Inflammatory macrophage treated with lipopolysaccharide for 1 hour (primary cell): ENCODE data around the gene SORCS3.

ENCODE experiments used
- DNase-seq, 2 donors: peaks; one replicate each; pipeline ENCODE4 v3.0.0-alpha.2; 2020 to 2022

SORCS3 gene

DNA sequence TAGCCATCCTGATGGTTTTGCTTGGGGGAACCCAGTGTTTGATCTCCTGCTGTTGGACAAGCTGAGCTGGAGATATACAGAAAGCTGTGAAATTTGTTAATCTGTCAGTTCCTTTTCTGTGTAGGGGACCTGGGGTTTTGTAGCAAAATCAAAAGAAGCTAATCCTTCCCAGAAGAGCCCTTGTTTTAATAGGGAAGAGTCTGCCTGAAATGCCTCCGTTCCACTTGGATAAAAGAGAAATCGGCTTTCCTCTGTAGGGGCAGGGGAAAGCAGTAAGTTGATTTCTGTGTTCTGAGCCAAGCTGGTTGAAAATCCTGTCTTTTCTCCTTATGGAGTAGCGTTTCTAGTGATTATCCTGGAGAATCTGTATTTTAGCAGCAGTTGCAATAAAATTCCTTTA is 472.6 kb downstream of the SORCS3 start:
- DNase-seq = no peak

GRCh38 chr10:105121743-105122142 is 480.7 kb downstream of the SORCS3 start:
- no peak for DNase-seq

GRCh38 chr10:105128111-105128510 is 487.0 kb downstream of the SORCS3 start:
- DNase-seq = no peak

DNA sequence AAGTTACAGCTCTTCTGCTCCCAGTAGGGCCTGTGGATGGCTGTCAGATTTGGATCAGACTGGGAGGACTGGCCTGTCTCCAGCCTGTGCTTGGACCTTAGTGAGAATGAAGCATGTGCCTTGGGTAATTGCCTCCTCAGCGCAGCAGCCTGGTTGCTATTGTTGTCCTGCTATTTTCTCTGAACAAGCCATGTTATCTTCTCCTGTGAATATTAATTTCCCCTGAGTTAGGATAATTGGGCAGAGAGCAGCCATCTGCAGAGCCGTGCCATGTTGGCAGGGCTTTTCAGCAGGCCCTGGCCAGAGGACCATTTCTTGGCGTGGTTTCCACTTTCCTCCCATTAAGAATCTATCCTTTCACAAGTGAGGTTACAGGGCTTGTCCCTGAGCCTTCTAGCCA is 497.3 kb downstream of the SORCS3 start:
- DNase-seq = no peak

- DNase-seq = no peak
Observed at GRCh38 chr10:105139363-105139896, 498.3 kb downstream of the SORCS3 start.

- no peak for DNase-seq
Observed at GRCh38 chr10:105140600-105140999, 499.5 kb downstream of the SORCS3 start.

DNA sequence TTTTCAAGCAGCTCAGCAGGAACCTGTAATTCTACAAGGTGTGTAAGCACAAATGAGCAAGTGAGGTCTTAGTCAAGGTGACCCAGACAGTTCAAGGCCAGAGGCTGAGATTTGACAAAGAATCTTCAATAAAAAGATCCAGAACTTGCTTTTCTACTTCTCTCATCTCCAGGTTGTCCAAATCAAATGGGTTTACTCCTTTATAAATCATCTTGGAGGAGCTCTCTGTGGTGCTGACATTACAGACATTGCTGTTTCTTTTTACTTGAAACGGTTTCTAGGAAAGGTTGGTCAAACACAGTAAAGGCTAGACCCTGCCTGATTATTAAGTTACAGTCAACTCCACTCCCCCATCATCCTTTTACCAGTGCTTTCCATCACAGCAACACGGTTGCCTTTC is 504.6 kb downstream of the SORCS3 start:
- DNase-seq = no peak

DNA sequence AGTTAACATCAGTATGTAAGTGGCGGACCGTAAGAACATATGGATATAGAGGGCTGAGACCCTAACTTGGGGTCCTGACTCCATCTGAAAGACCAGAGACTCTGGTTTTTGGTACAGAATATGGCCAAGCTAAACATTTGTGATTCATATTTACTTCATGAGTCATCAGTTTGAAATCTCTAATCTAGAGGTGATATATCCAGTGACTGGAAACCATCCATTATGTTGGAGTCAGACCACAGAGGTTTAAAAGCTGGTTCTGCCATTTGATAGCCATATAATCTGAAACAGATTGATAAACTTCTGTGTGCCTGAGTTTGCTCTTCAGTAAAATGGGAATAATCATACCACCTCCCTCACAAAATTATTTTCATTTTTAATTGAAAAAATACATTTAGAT is 505.3 kb downstream of the SORCS3 start:
- DNase-seq = no peak

- DNase-seq = no peak
Observed at GRCh38 chr10:105148456-105148855, 507.4 kb downstream of the SORCS3 start.

DNA sequence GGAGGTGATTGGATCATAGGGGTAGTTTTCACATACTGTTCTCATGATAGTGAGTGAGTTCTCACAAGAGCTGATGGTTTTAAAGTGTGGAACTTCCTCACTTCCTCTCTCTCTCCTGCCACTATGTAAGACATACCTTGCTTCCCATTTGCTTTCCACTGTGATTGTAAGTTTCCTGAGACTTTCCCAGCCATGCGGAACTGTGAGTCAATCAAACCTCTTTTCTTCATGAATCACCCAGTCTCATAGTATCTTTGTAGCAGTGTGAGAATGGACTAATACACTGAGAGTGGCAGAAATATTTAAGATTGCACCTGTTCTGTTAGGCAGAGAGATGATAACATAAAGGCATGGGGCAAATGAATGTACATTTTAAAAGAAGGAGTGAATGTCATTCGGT is 507.8 kb downstream of the SORCS3 start:
- no peak for DNase-seq

DNA sequence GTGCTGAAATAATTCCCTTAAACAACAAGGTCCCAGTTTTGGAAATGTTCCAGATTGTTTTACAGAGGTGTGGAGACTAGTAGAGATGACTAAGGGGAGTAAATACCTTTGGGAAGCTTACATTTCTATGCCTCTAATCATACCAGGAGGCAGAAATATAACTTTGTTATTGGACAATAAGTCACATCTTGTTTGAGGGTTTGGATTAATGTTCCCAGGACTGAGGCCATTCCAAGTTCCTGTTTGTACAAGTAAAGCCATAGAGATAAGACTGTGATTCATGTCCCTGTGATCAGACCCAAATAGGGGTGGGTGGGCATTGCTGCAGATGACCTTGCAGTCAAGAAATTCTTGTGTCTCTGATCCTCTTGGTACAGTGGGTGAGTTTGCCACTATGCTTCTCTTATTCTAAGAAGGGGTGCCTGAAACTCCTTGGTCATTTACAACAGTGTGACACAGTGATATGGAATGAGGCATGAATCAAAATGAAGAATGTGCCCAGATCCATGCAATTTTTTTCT is 508.3 kb downstream of the SORCS3 start:
- no peak for DNase-seq

DNA sequence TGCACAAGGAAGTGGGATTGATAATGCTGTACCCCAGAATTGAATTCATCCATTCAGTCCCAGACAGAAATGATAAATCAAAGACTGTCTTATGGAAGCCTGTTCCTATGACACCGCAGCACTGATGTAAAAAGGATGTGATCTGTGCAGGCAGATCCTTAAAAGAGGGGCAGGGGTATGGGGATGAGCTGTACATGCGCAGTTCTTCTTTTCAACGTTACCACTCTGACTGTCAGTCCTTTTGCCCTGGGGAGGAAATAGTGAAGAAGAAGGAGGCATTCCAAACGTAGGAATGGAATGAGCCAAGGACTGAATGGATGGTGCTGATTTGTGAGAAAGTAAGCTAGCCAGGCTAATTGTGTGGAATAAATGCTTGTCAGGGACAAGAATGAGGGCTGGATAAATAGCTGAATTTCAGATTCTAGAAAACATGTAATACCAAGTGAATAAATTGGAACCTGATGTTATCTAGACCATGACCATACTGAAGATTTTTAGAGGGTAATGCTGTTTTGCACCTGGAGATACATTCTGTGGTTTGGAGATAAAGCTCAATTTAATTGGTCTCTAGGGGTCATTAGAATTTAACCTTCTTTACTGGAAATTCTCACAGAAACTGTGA is 509.3 kb downstream of the SORCS3 start:
- no peak for DNase-seq

DNA sequence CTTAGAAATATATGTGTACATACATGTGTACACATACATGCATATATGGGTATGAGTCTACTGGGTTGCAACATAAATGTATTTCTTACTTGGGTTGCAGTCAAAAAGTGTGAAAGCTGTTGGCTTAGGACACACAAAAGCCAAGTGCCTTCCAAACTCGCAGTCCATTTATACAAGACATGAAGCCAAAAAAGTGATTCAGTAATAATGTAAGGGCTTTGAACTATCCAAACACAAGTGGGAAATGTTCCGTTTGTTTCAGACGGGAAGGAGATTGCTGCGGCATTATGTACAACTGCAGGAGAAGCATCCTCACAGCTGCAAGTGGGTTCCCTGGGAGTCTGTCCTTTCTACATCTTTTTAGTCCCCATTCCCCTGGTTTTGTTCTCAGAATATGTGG is 513.6 kb downstream of the SORCS3 start:
- no peak for DNase-seq

DNA sequence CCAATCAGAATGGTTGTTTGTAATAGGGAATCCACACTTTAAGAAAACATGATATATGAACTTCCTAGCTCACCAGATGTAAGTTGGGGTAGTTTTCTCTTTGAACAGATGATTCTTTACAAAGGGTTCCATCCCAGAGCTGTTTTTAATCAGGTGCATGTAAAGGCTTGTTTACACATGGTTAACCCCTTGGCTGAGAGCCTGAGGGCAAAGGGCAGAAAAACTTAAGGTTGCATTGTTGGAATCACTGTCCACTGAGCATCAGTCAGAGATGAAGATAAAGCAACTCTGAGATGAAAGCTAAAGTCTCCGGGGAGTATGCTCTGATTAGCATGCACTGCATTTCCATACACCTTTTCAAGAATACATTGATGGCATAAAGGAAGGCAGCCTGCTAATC is 518.2 kb downstream of the SORCS3 start:
- no peak for DNase-seq

- no peak for DNase-seq
Observed at GRCh38 chr10:105161149-105161548, 520.1 kb downstream of the SORCS3 start.

- DNase-seq = no peak
Observed at GRCh38 chr10:105161767-105162166, 520.7 kb downstream of the SORCS3 start.

DNA sequence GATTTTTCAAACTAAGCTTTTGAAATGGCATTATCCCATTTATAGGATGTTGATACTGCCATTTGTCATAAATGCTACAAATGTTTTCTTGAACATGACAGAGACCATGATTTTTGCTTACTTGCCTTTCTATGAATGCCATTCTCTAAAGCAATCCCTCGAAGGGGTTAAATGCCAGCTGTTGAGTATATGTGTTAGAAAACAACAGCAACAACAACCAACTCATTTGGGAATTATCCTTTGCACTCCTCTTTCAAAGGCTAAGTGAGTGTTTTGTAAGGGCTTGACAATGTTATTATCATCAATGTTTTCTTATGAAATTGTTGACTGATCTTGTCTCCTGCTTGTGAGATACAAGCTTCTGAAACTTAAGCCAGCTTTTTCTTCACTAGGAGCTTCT is 529.4 kb downstream of the SORCS3 start:
- no peak for DNase-seq

- no peak for DNase-seq
Observed at GRCh38 chr10:105171945-105172344, 530.9 kb downstream of the SORCS3 start.

DNA sequence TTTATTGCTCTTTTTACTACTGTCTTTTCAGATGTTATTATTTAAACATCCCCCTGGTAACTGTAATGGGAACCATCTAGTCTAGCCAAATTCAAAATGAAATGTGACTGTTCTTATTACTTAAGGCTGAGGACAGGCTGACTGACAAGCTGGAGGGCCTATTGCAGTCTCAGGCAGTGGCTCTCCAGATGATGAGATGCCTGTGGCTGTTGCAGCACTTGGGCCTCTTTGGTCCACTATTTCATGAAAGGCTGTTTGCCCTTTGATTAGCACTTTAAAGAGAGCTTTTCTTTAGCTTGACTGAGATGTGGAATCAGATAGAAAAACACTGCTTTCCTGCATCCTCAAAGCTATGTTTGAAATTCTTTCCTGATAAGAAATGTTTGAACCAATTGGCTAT is 540.5 kb downstream of the SORCS3 start:
- no peak for DNase-seq

DNA sequence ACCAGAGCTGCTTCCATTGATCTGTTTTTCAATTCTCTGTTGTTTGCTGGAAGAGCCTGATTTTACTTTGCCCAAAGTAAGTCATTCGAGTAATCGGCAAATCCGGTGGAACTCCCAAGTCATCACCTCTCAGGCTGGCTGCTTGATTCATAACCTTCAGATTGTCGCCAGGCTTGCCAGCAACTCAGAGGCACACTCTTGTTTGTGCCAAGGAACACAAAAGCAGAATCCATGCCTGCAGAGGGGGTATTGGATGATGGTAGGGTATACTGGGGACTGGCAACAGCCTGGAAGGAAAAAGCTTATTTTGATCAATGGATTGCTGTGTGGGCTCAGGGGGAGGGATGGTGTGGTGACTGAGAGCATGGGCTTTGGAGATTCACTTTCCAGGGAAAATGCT is 542.4 kb downstream of the SORCS3 start:
- no peak for DNase-seq

DNA sequence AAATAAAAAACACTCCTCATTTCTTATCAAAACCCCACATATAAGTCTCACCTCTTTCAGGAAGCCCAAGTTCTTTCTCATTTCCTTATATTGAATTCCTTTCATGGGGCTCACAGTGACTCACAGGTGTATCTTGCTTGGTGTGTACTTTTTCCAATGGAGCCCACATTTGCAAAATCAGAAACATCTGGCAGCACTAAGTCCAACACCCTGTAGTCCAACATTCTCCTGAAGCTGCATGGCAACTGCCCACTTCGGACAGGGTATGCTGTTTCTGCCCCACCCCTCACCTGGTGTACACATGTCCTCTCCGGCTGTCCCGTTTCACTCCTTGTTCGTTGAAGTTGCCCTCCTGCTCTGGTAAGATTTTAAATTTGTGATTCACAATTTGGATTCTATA is 544.1 kb downstream of the SORCS3 start:
- no peak for DNase-seq

DNA sequence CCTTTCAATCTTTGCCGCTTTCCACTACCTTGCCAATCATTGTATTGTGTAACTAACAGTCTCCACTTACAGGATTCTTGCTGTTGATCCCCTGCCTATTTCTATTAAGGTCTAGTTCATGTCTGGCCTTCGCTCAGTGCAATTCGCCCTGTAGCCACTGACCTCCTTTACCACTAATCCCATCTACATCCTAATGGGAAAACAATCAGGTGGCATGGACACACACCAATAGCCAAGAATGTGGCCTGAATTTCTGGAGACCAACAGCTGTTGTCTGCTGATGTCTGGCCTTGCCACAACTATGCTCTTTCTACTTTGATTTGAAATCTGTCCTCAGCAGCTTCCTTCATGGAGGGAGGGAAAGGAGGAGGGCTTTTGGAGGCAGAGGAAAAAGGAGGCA is 546.2 kb downstream of the SORCS3 start:
- DNase-seq = no peak

GRCh38 chr10:105188737-105189462 is 547.8 kb downstream of the SORCS3 start:
- DNase-seq = no peak

DNA sequence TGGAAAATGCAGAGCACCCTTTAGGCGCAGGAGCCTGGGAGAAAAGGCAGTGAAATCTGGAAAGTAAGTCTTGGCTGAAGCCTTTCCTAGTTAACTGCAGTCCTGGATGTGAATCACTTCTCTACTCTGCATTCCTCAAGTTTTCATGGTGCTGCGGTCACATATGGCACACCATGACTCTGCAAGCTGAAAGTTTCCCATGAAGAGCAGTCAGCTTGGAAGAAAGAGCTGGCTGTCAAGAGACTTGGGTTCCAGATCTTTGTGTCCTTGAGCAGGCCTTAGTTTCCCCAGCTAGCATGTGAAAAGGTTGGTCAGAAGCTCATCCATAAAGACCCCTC is 548.3 kb downstream of the SORCS3 start:
- DNase-seq = no peak

DNA sequence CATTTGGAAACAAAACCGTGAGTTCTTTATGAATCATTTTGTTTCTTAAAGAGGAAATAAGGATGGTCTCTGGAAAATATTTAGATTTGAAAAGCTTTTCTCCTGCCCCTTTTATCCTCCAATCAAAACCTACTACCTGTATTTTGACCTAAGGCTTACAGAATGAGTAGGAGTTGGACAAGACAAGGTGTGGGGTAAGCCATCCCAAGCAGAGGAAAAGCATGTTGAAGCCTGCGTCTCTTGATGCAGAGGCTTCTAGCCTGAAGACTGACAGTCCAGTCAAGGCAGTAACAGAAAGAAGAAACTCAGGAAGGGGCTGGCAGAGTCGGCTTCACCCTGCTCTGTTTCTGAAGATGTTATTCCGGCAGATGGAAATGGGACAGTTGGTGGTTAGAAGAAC is 551.1 kb downstream of the SORCS3 start:
- DNase-seq = no peak
